Caco-2 (cell line): Measurements from ENCODE around the gene LAT. TPM values are rescaled to one million over a fixed set of nuclear protein-coding genes. Genes with fewer than 3 reads are reported as not detected.

Source experiments
- BruUV-seq: library from RNA; stranded (reverse); fragments of 400-500 nt; replicated peaks from 2 replicates; lab custom pipeline; 2021; lab: Mats Ljungman, UMichigan
- CTCF ChIA-PET: fragments of 300-600 bp; sonication (Branson Sonifier 250); formaldehyde crosslinking; loops from one replicate; lab custom pipeline; 2022; ENCODE audit warnings: antibody characterized with exemption; lab: Charles Lee
- POLR2A ChIA-PET: fragments of 300-600 bp; sonication (Branson Sonifier 250); formaldehyde crosslinking; loops from one replicate; lab custom pipeline; 2022; ENCODE audit warnings: antibody characterized with exemption; lab: Charles Lee
- DNase-seq, 2 experiments: peaks; one replicate each; pipeline versions ENCODE4 v3.0.0 to v3.0.0-alpha.2; 2020 to 2022
- H3K27me3 ChIP-seq: replicated peaks from 2 replicates; pipeline ENCODE4 v1.6.0; 2011; ENCODE audit warnings: low read length; ENCODE audit not compliant: control insufficient read depth, insufficient read depth
- H3K36me3 ChIP-seq: 2 replicates; pipeline ENCODE4 v1.5.1; 2011; ENCODE audit warnings: low read length; ENCODE audit not compliant: control insufficient read depth, insufficient read depth
- H3K4me1 ChIP-seq: fragments of 250-450 bp; sonication (Bioruptor Pico); 2 replicates; pipeline ENCODE4 v1.5.1; 2020; ENCODE audit warnings: mild to moderate bottlenecking
- H3K4me3 ChIP-seq: 2 replicates; pipeline ENCODE4 v1.5.1; 2011; ENCODE audit warnings: low read depth, mild to moderate bottlenecking, control low read depth, low read length
- H3K9me3 ChIP-seq: fragments of 250-450 bp; sonication (Bioruptor Pico); 2 replicates; pipeline ENCODE4 v1.5.1; 2020; ENCODE audit warnings: mild to moderate bottlenecking, moderate library complexity
- H3K27ac Mint-ChIP-seq: one replicate; pipeline ENCODE4 v1.8.0; 2022; ENCODE audit warnings: mixed read lengths; ENCODE audit not compliant: unreplicated experiment
- H3K27me3 Mint-ChIP-seq: one replicate; pipeline ENCODE4 v1.8.0; 2022; ENCODE audit warnings: mixed read lengths; ENCODE audit not compliant: insufficient read depth, unreplicated experiment
- H3K36me3 Mint-ChIP-seq: one replicate; pipeline ENCODE4 v1.8.0; 2022; ENCODE audit warnings: mild to moderate bottlenecking, mixed read lengths; ENCODE audit not compliant: insufficient read depth, unreplicated experiment
- H3K4me1 Mint-ChIP-seq: one replicate; pipeline ENCODE4 v1.8.0; 2022; ENCODE audit warnings: low read depth, mixed read lengths; ENCODE audit not compliant: unreplicated experiment
- H3K4me3 Mint-ChIP-seq: one replicate; pipeline ENCODE4 v1.8.0; 2022; ENCODE audit warnings: mild to moderate bottlenecking, moderate library complexity, mixed read lengths; ENCODE audit not compliant: unreplicated experiment
- H3K9me3 Mint-ChIP-seq: one replicate; pipeline ENCODE4 v1.8.0; 2022; ENCODE audit warnings: mixed read lengths; ENCODE audit not compliant: unreplicated experiment
- intact Hi-C: fragments of 100-400 bp; cut with micrococcal nuclease; formaldehyde crosslinking; loops from one replicate; pipeline ENCODE4 v1.10.0; 2022; ENCODE audit not compliant: unreplicated experiment
- total RNA-seq: library from RNA; stranded (reverse); gene quantifications from 2 replicates; pipeline ENCODE4 v1.2.3, GENCODE V29; 2022
- TF ChIP-seq, protein P1 (sequence below), 2 experiments: fragments of 200-600 bp in 1 of 2; IDR thresholded peaks; 1 replicate in 1 of 2; 2 replicates in 1 of 2; pipeline versions ENCODE4 v1.5.1 to v1.8.0; 2011 to 2022; ENCODE audit warnings: antibody characterized with exemption in 1 of 2, control low read depth in 1 of 2, inconsistent platforms in 1 of 2, low read depth in 1 of 2, low read length in 1 of 2, mild to moderate bottlenecking in 1 of 2, moderate library complexity in 1 of 2; ENCODE audit not compliant: insufficient read depth in 1 of 2, severe bottlenecking in 1 of 2, unreplicated experiment in 1 of 2

The LAT gene
- total RNA-seq, 1 experiment from 2014 or later, result 3.2 TPM

DNA sequence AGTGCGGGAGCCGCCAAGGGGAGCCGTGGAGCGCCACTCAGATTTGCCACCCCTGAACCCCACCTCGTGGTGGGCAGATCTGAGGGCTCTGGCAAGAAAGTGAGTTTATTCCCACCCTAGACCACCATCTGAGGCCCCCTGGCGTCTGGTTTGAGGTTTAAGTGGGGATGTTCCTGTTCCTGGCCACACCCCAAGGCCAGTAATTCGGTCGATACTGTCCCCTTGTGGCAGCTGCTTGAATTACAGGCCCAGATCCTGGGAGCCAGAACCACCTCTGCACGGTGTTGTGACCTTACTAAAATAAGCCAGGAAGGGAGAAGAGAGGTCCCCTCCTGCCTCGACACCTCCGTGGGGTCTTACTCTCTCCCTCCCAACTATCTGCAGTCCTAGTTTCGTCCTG lies 3.3 kb upstream of the LAT start:
- POLR2A ChIA-PET, result no interaction called here
- H3K36me3 ChIP-seq, result peaks cover 1% of the 10 kb centered on the region
- H3K27ac Mint-ChIP-seq, result no peak overlapping the region
- no peaks in the 10 kb centered on the region for H3K9me3 Mint-ChIP-seq
- no peaks in the 10 kb centered on the region for H3K27me3 ChIP-seq
- H3K9me3 ChIP-seq, result no peaks in the 10 kb centered on the region
- no TSS peak for BruUV-seq
- CTCF ChIA-PET, result interaction anchor here (0.6 kb wide), 1 partner anchor 62 kb away, joined by 3 read pairs; no protein-coding TSS in a partner anchor
- no peak overlapping the region for H3K4me3 ChIP-seq
- TF ChIP-seq, protein P1, sequence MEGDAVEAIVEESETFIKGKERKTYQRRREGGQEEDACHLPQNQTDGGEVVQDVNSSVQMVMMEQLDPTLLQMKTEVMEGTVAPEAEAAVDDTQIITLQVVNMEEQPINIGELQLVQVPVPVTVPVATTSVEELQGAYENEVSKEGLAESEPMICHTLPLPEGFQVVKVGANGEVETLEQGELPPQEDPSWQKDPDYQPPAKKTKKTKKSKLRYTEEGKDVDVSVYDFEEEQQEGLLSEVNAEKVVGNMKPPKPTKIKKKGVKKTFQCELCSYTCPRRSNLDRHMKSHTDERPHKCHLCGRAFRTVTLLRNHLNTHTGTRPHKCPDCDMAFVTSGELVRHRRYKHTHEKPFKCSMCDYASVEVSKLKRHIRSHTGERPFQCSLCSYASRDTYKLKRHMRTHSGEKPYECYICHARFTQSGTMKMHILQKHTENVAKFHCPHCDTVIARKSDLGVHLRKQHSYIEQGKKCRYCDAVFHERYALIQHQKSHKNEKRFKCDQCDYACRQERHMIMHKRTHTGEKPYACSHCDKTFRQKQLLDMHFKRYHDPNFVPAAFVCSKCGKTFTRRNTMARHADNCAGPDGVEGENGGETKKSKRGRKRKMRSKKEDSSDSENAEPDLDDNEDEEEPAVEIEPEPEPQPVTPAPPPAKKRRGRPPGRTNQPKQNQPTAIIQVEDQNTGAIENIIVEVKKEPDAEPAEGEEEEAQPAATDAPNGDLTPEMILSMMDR (IDR thresholded peaks at IDR 0.05; ENCODE audit: insufficient read depth in 1 of 2, low read depth in 1 of 2, low read length in 1 of 2, severe bottlenecking in 1 of 2, unreplicated experiment in 1 of 2), result peak; percentile 35 to 66
- no peaks in the 10 kb centered on the region for H3K27me3 Mint-ChIP-seq
- no peak overlapping the region for H3K4me3 Mint-ChIP-seq
- intact Hi-C loops, result no loop called here
- H3K36me3 Mint-ChIP-seq, result peaks cover 17% of the 10 kb centered on the region
- peaks cover 7% of the 10 kb centered on the region for H3K4me1 Mint-ChIP-seq
- H3K4me1 ChIP-seq, result no peaks in the 10 kb centered on the region
- peak in 1 of 2 experiments; percentile 31 for DNase-seq

DNA sequence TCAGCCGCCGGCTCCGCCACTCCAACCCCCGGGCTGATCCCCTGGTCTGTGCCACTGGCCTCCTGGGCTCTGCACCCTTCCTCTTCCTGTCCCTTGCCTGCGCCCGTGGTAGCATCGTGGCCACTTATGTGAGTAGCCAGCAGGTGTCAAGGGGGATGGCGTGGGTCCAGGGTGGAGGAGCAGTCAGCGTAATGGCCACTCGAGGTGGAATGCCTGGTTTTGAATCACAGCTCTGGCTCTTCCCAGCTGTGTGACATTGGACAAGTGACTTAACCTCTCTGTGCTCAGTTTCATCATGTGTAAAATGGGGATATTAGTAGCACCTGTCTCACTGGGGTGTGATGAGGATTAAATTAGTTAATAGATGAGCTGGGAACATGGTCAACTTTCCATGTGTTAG lies 2.4 kb upstream of the LAT start:
- DNase-seq, result no peak
- H3K4me3 ChIP-seq, result no peak overlapping the region
- H3K27me3 ChIP-seq, result no peaks in the 10 kb centered on the region
- no peak overlapping the region for H3K27ac Mint-ChIP-seq
- peaks cover 17% of the 10 kb centered on the region for H3K36me3 Mint-ChIP-seq
- H3K36me3 ChIP-seq, result peaks cover 1% of the 10 kb centered on the region
- no TSS peak for BruUV-seq
- no peaks in the 10 kb centered on the region for H3K4me1 ChIP-seq
- TF ChIP-seq, protein P1 (IDR thresholded peaks at IDR 0.05; ENCODE audit: insufficient read depth in 1 of 2, low read depth in 1 of 2, low read length in 1 of 2, severe bottlenecking in 1 of 2, unreplicated experiment in 1 of 2), result no peak
- no peaks in the 10 kb centered on the region for H3K27me3 Mint-ChIP-seq
- peaks cover 7% of the 10 kb centered on the region for H3K4me1 Mint-ChIP-seq
- H3K4me3 Mint-ChIP-seq, result no peak overlapping the region
- CTCF ChIA-PET, result no interaction called here
- no peaks in the 10 kb centered on the region for H3K9me3 Mint-ChIP-seq
- POLR2A ChIA-PET, result no interaction called here
- intact Hi-C loops, result no loop called here
- H3K9me3 ChIP-seq, result no peaks in the 10 kb centered on the region

DNA sequence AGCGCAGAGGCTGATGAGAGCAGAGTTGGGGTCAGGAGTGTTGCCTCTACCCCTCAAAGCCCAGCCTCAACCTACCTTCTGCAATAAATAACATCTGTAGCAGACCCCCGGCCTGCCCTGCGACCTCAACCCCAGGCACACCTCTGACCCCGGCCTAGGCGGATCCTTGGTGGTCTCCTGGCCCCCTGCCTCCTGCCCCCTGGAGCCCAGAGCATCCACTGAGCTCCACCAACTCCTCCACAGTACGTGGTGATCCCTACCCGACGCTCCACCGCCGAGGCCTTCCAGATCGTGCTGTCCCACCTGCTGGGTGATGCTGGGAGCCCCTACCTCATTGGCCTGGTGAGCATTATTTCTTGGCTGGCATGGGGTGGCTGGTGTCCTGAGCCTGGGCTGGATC lies 1.9 kb upstream of the LAT start:
- Mint-ChIP-seq H3K9me3 (no peaks in the 10 kb centered on the region), H3K4me3 (no peak overlapping the region), H3K27me3 (no peaks in the 10 kb centered on the region), H3K36me3 (peaks cover 17% of the 10 kb centered on the region), H3K27ac (no peak overlapping the region), H3K4me1 (peaks cover 7% of the 10 kb centered on the region)
- DNase-seq, result no peak
- no peak overlapping the region for H3K4me3 ChIP-seq
- no peaks in the 10 kb centered on the region for H3K9me3 ChIP-seq
- ChIA-PET CTCF (no interaction called here), POLR2A (no interaction called here)
- intact Hi-C loops, result no loop called here
- peaks cover 1% of the 10 kb centered on the region for H3K36me3 ChIP-seq
- TF ChIP-seq, protein P1 (IDR thresholded peaks at IDR 0.05; ENCODE audit: insufficient read depth in 1 of 2, low read depth in 1 of 2, low read length in 1 of 2, severe bottlenecking in 1 of 2, unreplicated experiment in 1 of 2), result no peak
- no TSS peak for BruUV-seq
- no peaks in the 10 kb centered on the region for H3K4me1 ChIP-seq
- H3K27me3 ChIP-seq, result no peaks in the 10 kb centered on the region
